CD14-positive monocyte (primary cell): ENCODE results near the gene PDS5B. TPM values are rescaled to one million over a fixed set of nuclear protein-coding genes. Genes with fewer than 3 reads are reported as not detected.

Source experiments
- DNase-seq, 3 donors: peaks; one replicate each; pipeline ENCODE4 v3.0.0-alpha.2; 2011 to 2022
- H2AFZ ChIP-seq: 2 replicates; pipeline ENCODE4 v1.6.0; 2012; ENCODE audit warnings: mild to moderate bottlenecking, low read depth, low read length, inconsistent platforms; ENCODE audit not compliant: insufficient read depth, poor library complexity, severe bottlenecking
- H3K27ac ChIP-seq, 2 donors: 1 replicate in 1 of 2; 2 replicates in 1 of 2; pipeline ENCODE4 v1.5.1; 2012 to 2013; ENCODE audit warnings: low read length in 2 of 2, control low read depth in 1 of 2, inconsistent platforms in 1 of 2, low read depth in 1 of 2, mild to moderate bottlenecking in 1 of 2
- H3K27me3 ChIP-seq, 2 donors: one replicate each; pipeline versions ENCODE4 v1.6.0 to v1.6.1; 2011 to 2013; ENCODE audit warnings: low read length in 2 of 2; ENCODE audit not compliant: control insufficient read depth in 2 of 2, insufficient read depth in 2 of 2
- H3K36me3 ChIP-seq, 2 donors: replicated peaks in 1 of 2; 1 replicate in 1 of 2; 2 replicates in 1 of 2; pipeline versions ENCODE4 v1.5.1 to v1.6.1; 2012 to 2013; ENCODE audit warnings: low read length in 2 of 2, control low read depth in 1 of 2, inconsistent platforms in 1 of 2, mild to moderate bottlenecking in 1 of 2; ENCODE audit not compliant: insufficient read depth in 2 of 2, control insufficient read depth in 1 of 2
- H3K4me1 ChIP-seq, 2 donors: 1 replicate in 1 of 2; 2 replicates in 1 of 2; pipeline versions ENCODE4 v1.5.1 to v1.6.1; 2012 to 2013; ENCODE audit warnings: low read length in 2 of 2, control low read depth in 1 of 2, inconsistent platforms in 1 of 2, mild to moderate bottlenecking in 1 of 2, moderate library complexity in 1 of 2; ENCODE audit not compliant: insufficient read depth in 2 of 2, control insufficient read depth in 1 of 2
- H3K4me2 ChIP-seq: replicated peaks from 2 replicates; pipeline ENCODE3; 2012; ENCODE audit warnings: low read length, moderate library complexity, mild to moderate bottlenecking; ENCODE audit not compliant: poor library complexity, severe bottlenecking; ENCODE audit errors: extremely low read depth
- H3K4me3 ChIP-seq, 3 experiments: fragments of 200-600 bp in 1 of 3; sonication (generic) in 1 of 3; replicated peaks in 1 of 3; 1 replicate in 2 of 3; 2 replicates in 1 of 3; pipeline ENCODE4 v1.5.1; 2011 to 2013; ENCODE audit warnings: low read length in 3 of 3, mild to moderate bottlenecking in 3 of 3, control low read depth in 2 of 3, low read depth in 2 of 3, inconsistent platforms in 1 of 3, moderate library complexity in 1 of 3
- H3K79me2 ChIP-seq: 2 replicates; pipeline ENCODE4 v1.6.0; 2012; ENCODE audit warnings: mild to moderate bottlenecking, control low read depth, inconsistent platforms, low read length, moderate library complexity; ENCODE audit not compliant: insufficient read depth
- H3K9ac ChIP-seq: 2 replicates; pipeline ENCODE4 v1.6.0; 2017; ENCODE audit warnings: low read length, mild to moderate bottlenecking; ENCODE audit not compliant: insufficient read depth, poor library complexity, severe bottlenecking
- H3K9me3 ChIP-seq, 2 donors: replicated peaks in 1 of 2; 1 replicate in 1 of 2; 2 replicates in 1 of 2; pipeline versions ENCODE4 v1.5.1 to v1.6.1; 2012 to 2013; ENCODE audit warnings: low read length in 2 of 2, control low read depth in 1 of 2; ENCODE audit not compliant: control insufficient read depth in 1 of 2, insufficient read depth in 1 of 2
- H4K20me1 ChIP-seq: 2 replicates; pipeline ENCODE4 v1.6.0; 2012; ENCODE audit warnings: mild to moderate bottlenecking, low read length, control low read depth, moderate library complexity; ENCODE audit not compliant: insufficient read depth
- H3K27ac Mint-ChIP-seq, 7 donors: one replicate each; pipeline ENCODE4 v1.8.0; 2020; ENCODE audit warnings: mild to moderate bottlenecking in 7 of 7, mixed read lengths in 7 of 7, moderate library complexity in 6 of 7, inconsistent platforms in 2 of 7
- H3K27me3 Mint-ChIP-seq, 3 donors: one replicate each; pipeline ENCODE4 v1.8.0; 2021 to 2022; ENCODE audit warnings: low read depth in 3 of 3, mild to moderate bottlenecking in 3 of 3, mixed read lengths in 3 of 3, moderate library complexity in 3 of 3, inconsistent platforms in 1 of 3
- H3K36me3 Mint-ChIP-seq, 2 donors: one replicate each; pipeline ENCODE4 v1.8.0; 2020; ENCODE audit warnings: mixed read lengths in 2 of 2, inconsistent platforms in 1 of 2, mild to moderate bottlenecking in 1 of 2
- H3K4me1 Mint-ChIP-seq: one replicate; pipeline ENCODE4 v1.8.0; 2020; ENCODE audit warnings: mild to moderate bottlenecking, mixed read lengths
- H3K4me3 Mint-ChIP-seq, 2 donors: one replicate each; pipeline ENCODE4 v1.8.0; 2020; ENCODE audit warnings: mild to moderate bottlenecking in 2 of 2, mixed read lengths in 2 of 2, moderate library complexity in 1 of 2
- H3K9me3 Mint-ChIP-seq, 7 donors: one replicate each; pipeline ENCODE4 v1.8.0; 2020 to 2022; ENCODE audit warnings: mixed read lengths in 7 of 7, mild to moderate bottlenecking in 6 of 7, moderate library complexity in 6 of 7, inconsistent platforms in 2 of 7
- WGBS: methylation state at CpG from one replicate; pipeline ENCODE4 v1.1.5; 2013; ENCODE audit warnings: missing lambda C conversion rate; ENCODE audit not compliant: insufficient coverage; 5-methylcytosine and 5-hydroxymethylcytosine counted together
- intact Hi-C, 2 donors: fragments of 100-400 bp; cut with micrococcal nuclease; formaldehyde crosslinking; loops; one replicate each; pipeline versions ENCODE4 v1.15.0 to v1.15.1; 2023
- polyA plus RNA-seq, 3 donors: library from polyadenylated mRNA; depleted of rRNA in 1 of 3; unstranded in 2 of 3; stranded (reverse) in 1 of 3; fragments of 300-500 nt in 2 of 3; fragments of >200 nt in 1 of 3; fragmentation: Illumina TruSeq in 2 of 3; gene quantifications; 1 replicate in 2 of 3; 2 replicates in 1 of 3; pipeline ENCODE4 v1.2.3, GENCODE V29; 2012 to 2021
- TF ChIP-seq, protein P1 (sequence below): fragments of 200-600 bp; IDR thresholded peaks from one replicate; pipeline ENCODE4 v1.8.0; 2022; ENCODE audit warnings: antibody characterized with exemption, mild to moderate bottlenecking

The PDS5B gene
- polyA plus RNA-seq, 3 donors: 9.0 to 33.0 (median 21.0) TPM

DNA sequence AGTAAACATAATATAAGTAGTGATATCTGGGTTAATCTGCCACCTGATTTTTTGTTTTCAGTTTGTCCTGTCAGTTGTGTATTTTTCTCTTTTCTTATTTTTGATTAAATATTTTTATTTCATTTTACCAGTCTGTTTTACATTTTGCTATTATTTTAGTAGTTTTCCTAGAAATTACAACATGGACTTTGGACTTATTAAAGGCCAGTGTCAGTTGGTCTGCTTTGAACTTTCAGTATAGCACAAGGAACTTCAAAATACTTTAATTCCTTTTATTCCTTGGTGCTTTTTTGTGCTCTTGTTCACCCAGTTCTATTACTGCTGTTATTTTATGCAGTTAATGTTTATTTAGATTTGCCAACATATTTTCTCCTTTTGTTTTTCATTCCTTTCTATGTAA, 149.6 kb downstream of the PDS5B start:
- Histone ChIP-seq H3K36me3 (peaks cover 13 to 40% of the 10 kb centered on the region in 2 donors), H3K9ac (no peak overlapping the region), H3K4me1 (no peaks in the 10 kb centered on the region), H4K20me1 (no peaks in the 10 kb centered on the region), H3K4me2 (no peak overlapping the region), H2AFZ (no peak overlapping the region), H3K27ac (peak overlapping the region in 1 of 2 donors; percentile 74), H3K27me3 (no peaks in the 10 kb centered on the region), H3K9me3 (no peaks in the 10 kb centered on the region), H3K79me2 (no peaks in the 10 kb centered on the region), H3K4me3 (no peak overlapping the region)
- Mint-ChIP-seq H3K4me1 (peaks cover 20% of the 10 kb centered on the region), H3K4me3 (no peak overlapping the region), H3K27ac (peak overlapping the region in 1 of 7 donors; percentile 71), H3K36me3 (peaks cover 27 to 43% of the 10 kb centered on the region in 2 donors), H3K9me3 (peaks cover 0 to 2% (median 0%) of the 10 kb centered on the region in 7 donors), H3K27me3 (no peaks in the 10 kb centered on the region)
- intact Hi-C loops: no loop called here
- TF ChIP-seq, protein P1, sequence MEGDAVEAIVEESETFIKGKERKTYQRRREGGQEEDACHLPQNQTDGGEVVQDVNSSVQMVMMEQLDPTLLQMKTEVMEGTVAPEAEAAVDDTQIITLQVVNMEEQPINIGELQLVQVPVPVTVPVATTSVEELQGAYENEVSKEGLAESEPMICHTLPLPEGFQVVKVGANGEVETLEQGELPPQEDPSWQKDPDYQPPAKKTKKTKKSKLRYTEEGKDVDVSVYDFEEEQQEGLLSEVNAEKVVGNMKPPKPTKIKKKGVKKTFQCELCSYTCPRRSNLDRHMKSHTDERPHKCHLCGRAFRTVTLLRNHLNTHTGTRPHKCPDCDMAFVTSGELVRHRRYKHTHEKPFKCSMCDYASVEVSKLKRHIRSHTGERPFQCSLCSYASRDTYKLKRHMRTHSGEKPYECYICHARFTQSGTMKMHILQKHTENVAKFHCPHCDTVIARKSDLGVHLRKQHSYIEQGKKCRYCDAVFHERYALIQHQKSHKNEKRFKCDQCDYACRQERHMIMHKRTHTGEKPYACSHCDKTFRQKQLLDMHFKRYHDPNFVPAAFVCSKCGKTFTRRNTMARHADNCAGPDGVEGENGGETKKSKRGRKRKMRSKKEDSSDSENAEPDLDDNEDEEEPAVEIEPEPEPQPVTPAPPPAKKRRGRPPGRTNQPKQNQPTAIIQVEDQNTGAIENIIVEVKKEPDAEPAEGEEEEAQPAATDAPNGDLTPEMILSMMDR: no peak
- DNase-seq: no peak

DNA sequence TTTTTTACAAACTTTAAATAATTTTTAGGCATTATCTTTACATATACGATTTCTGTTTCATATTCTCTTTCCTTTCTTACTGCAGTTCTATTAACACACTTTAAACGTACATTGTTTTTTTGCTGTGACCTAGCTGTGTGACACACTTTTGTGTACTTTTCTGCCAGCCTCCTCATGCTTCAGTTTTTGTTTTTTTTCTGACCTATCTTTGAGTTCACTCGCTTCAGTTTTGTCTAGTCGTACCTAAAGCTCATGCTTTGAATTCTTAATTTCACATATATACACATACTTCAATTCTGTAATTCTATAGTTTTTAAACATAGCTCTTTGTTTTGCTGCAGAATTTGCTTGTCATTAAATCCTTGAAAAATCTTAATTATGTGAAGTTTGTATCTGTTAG, 150.4 kb downstream of the PDS5B start:
- no peaks in the 10 kb centered on the region for H3K4me1 ChIP-seq
- Mint-ChIP-seq H3K9me3 (peaks cover 0 to 2% (median 0%) of the 10 kb centered on the region in 7 donors), H3K4me1 (peaks cover 18% of the 10 kb centered on the region), H3K4me3 (no peak overlapping the region), H3K27ac (peak overlapping the region in 5 of 7 donors; percentile 4 to 90 (median 73)), H3K27me3 (no peaks in the 10 kb centered on the region), H3K36me3 (peaks cover 33 to 44% of the 10 kb centered on the region in 2 donors)
- intact Hi-C loops: no loop called here
- no peak overlapping the region for H3K9ac ChIP-seq
- TF ChIP-seq, protein P1: no peak
- H3K27ac ChIP-seq: peak overlapping the region in 1 of 2 donors; percentile 74
- peaks cover 14 to 47% of the 10 kb centered on the region in 2 donors for H3K36me3 ChIP-seq
- H3K9me3 ChIP-seq: no peaks in the 10 kb centered on the region
- no peaks in the 10 kb centered on the region for H4K20me1 ChIP-seq
- DNase-seq: no peak
- no peak overlapping the region for H2AFZ ChIP-seq
- no peaks in the 10 kb centered on the region for H3K27me3 ChIP-seq
- no peaks in the 10 kb centered on the region for H3K79me2 ChIP-seq
- 83% methylated on average over 2 of the region's 4 CpGs for WGBS
- peak overlapping the region; percentile 52 for H3K4me2 ChIP-seq
- no peak overlapping the region for H3K4me3 ChIP-seq
